HG03097 (cell line): Measurements from ENCODE around the gene HPS1.
"Not testable (repeated sequence)": the region's sequence is repeated elsewhere in the genome, so short reads cannot be mapped to it uniquely, and the experiment has no call there.

ENCODE experiments used
- ATAC-seq: cut with Tn5 transposase; IDR thresholded peaks from one replicate; pipeline ENCODE4 v1.9.1; 2021; ENCODE audit not compliant: unreplicated experiment, low FRiP score

The HPS1 gene

GRCh38 chr10:98396096-98397063, 50.4 kb downstream of the HPS1 start:
- ATAC-seq = no peak

GRCh38 chr10:98394851-98395440, 51.8 kb downstream of the HPS1 start:
- ATAC-seq = no peak

GRCh38 chr10:98391578-98391991, 55.1 kb downstream of the HPS1 start:
- no peak for ATAC-seq

GRCh38 chr10:98391065-98391464, 55.7 kb downstream of the HPS1 start:
- no peak for ATAC-seq

DNA sequence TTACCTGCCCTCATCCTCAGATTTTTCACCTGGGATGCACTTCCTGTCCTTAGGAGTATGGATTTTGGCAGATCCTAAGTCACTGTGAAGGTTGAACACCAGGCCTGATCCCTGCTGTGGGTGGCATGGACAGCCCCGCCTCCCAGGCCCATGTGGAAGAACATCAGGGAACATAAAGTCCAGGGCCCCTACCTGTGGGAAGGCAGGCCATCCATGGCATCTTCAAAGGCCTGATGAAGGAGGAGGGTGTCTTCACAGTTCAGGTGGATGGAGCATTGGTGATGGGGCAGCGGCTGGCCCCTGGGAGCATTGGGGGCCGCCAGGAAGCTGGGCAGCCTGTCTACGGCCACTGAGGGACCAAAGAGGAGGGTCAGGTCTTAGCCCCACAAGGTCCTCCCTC, 56.3 kb downstream of the HPS1 start:
- ATAC-seq = no peak

GRCh38 chr10:98389398-98389797, 57.3 kb downstream of the HPS1 start:
- ATAC-seq = no peak

GRCh38 chr10:98388101-98388655, 58.6 kb downstream of the HPS1 start:
- no peak for ATAC-seq

- no peak for ATAC-seq
Measured at GRCh38 chr10:98384531-98385133, 62.1 kb downstream of the HPS1 start.

- no peak for ATAC-seq
Measured at GRCh38 chr10:98383869-98384268, 62.9 kb downstream of the HPS1 start.

DNA sequence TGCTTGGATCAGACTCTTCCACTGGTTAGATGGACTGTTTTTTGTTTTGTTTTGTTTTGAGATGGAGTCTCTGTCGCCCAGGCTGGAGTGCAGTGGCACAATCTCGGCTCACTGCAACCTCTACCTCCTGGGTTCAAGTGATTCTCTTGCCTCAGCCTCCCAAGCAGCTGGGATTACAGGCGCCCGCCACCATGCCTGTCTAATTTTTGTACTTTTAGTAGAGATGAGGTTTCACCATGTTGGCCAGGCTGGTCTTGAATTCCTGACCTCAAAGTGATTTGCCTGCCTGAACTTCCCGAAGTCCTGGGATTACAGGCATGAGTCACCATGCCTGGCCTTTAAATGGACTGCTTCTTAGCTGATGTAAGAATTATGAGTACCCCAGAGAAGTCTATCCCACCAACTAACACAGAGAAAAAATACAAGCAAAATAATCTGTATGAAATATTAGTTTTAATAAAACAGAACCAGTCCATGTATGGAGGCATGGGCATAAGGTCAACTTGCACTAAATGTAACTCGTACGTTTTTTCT, 63.5 kb downstream of the HPS1 start:
- not testable (repeated sequence) for ATAC-seq

DNA sequence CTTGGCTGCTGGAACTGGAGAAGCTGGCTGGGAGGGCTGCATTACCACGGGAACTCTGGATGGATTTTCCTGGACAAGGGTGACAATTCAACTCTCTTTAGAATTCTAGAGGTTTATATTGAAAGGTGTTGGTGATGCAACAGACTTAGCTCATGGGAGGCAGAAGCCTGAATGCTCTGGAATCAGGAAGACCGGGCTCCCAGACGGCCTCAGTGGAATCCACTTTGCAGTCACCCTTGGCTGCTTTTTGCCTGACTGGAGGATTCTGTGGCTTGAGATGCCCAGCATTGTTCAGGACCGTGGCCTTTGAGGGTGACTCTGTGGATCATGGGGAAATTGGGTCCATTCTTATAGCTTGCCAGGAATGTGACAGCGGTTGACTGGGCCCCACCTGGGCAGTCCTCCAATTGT, 64.0 kb downstream of the HPS1 start:
- ATAC-seq = no peak

DNA sequence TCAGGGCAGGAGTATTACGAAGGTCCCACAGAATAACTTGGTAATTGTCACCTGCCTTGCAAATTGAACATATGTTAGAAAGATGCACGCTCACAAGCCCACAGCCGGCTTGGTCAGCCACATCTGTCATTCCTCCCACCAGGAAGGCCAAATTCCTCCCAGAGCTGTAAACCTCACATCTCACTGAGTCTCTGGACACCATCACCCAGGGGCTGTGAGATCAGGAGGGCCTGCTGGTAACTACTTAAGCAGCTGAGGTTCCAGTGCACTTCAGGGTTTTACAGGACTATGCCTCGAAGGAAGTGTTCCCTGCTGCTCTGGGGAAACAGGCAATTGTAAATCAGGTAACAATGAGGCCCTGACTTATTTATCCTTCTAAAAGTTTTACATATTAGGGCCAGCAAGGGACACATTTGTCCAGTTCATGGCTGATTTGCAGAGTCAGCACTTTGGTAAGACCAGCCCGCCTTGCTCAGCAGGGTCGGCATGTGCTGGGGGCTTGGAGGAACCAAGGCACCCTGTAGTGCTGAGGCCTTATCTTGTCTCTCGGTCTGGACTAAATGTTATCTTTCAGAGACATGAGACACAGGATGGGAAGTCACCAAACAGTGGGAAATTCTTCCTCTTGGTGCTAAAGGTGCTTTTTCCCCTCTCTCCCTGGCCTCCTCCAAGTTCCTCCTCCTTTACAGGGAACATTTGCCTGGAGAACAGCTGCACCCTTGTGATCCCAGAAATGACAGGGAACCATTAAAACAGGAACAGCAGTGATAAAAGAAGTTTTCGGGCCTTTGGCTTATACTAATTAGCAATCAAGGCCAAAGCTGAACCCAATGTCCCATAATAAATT, 66.0 kb downstream of the HPS1 start:
- no peak for ATAC-seq

DNA sequence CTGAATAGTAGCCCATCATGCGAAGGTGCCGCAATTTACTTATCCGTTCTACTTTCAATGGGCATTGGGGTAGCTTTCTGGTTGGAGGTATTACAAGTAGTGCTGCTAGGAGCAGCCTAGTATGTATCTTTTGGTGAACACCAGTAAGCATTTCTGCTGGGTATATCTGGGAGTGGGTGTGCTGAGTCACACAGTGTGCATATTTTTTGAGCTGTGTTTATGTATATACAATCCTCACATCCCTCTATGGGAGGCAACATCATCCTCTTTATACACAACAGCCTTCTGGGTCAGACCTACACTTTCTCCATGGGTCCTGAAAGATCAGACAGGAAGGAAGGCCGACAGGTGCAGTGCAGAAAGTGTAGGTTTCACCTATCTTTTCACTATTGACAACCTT, 68.0 kb downstream of the HPS1 start:
- no peak for ATAC-seq

- no peak for ATAC-seq
Measured at GRCh38 chr10:98377536-98377935, 69.2 kb downstream of the HPS1 start.

DNA sequence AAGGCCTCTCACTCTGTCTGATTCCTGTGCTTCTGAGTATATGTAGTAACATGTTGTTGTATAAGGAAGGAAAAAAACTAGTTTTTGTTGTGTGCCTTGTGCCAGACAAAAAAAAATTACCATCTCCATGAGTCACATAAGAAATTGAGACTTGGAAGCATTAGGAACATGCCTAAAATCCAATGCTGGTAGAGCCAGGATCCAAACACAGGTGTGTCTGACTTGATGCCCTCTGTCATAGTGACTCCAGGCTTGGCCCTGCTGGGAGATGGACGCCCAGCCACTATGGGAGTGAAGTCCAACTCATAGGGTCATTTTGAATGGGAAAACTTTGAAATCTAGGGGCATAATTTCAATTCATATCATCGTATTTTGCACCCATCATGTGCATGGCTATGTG, 69.7 kb downstream of the HPS1 start:
- ATAC-seq = no peak

GRCh38 chr10:98376485-98376884, 70.2 kb downstream of the HPS1 start:
- no peak for ATAC-seq

DNA sequence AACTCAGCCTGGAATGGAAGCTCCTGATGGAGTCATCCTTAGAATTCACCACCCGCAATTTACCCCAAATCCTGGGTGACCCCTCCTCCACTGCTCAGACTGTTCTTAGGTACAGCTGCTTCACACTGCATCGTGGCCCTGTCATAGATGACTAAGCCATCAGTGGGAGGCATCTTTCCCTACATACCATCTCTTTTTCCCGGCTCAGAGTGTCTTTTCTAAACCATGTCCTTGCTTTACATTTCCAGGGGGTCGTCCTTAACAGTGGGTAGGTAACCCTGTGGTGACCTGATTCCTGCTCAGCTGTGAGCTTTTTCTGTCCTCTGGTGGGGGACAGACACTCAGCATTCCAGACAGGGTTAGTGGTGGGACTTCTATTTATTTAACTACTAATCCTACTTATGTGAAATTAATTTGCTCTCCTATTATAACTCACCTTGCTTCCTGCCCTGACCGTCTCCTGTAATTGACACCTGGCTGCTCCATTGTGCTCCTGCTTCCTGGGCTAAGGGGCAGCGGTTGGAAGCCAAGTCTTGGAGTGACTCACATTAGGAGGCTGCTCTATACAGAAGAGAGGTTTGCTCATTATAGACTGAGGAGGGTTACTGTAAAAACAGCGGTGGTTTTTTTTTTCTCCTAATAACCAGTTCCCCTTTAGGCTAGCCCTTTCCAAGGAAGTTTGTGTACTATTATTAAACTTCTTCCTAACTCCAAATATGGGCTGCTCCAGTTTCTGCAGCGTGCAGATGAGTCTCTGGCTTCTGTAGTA, 72.3 kb downstream of the HPS1 start:
- ATAC-seq = no peak

DNA sequence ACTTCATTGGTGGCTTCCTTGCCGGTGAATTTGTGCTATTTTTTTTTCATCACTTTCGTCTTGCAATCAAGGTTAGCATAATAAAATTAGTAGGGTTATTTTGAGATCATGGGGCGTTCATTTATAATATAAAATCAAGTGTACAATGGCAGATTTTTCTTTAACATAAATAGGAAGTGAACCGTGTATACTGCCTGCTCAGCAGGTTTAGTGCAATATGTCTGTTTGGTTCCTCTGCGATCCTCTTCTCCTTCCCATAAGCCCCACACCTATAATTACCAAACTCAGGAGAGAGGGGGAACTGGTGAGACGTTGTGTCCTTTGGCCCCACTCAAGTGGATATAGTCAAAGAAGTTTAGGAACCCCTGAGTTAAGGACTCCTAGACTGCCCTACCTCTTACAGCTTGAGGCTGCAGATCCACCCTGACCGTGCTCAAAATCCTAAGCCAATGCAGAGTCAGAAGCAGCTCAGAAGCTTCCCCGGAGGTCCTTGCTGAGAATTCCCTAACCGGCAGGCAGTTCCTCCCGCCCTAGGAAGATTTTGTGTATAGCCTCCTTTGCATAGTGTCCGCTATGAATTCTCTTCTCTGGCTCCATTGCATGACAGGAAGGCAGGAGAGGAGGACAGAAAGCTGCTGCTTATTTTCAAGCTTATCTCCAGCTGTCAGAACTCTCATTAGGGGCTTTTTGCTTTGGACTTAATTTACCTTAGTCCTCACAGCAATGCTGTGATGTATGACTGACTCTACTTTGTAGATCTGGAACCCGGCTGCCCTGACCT, 73.3 kb downstream of the HPS1 start:
- ATAC-seq = no peak
